A673 (cell line): ENCODE data around the gene NRTN. TPM values are rescaled to one million over a fixed set of nuclear protein-coding genes. Genes with fewer than 3 reads are reported as not detected.
"Not testable (repeated sequence)": the region's sequence is repeated elsewhere in the genome, so short reads cannot be mapped to it uniquely, and the experiment has no call there.

Experiments
- BruUV-seq: library from RNA; stranded (reverse); fragments of 400-500 nt; replicated peaks from 2 replicates; lab custom pipeline; 2021; lab: Mats Ljungman, UMichigan
- CTCF ChIA-PET: fragments of 300-600 bp; sonication (Branson Sonifier 250); formaldehyde crosslinking; loops from one replicate; lab custom pipeline; 2022; ENCODE audit warnings: antibody characterized with exemption; lab: Charles Lee
- POLR2A ChIA-PET: fragments of 300-600 bp; sonication (Branson Sonifier 250); formaldehyde crosslinking; loops from one replicate; lab custom pipeline; 2022; ENCODE audit warnings: antibody characterized with exemption; ENCODE audit not compliant: low non-redundant PET; lab: Charles Lee
- DNase-seq: peaks from one replicate; pipeline ENCODE4 v3.0.0-alpha.2; 2015; ENCODE audit warnings: low spot score
- H3K27ac ChIP-seq: fragments of 200-600 bp; sonication (generic); 2 replicates; pipeline ENCODE4 v1.5.1; 2016; ENCODE audit warnings: mixed run types, low read depth, mild to moderate bottlenecking, mixed read lengths, antibody characterized with exemption, low read length; ENCODE audit not compliant: poor library complexity, severe bottlenecking
- H3K27me3 ChIP-seq: fragments of 200-600 bp; sonication (generic); replicated peaks from 2 replicates; pipeline ENCODE4 v1.6.1; 2017; ENCODE audit warnings: mixed run types, low read depth, mild to moderate bottlenecking, mixed read lengths, antibody characterized with exemption, low read length; ENCODE audit not compliant: insufficient read depth, poor library complexity
- H3K36me3 ChIP-seq: fragments of 200-600 bp; sonication (generic); 2 replicates; pipeline ENCODE4 v1.6.1; 2016; ENCODE audit warnings: mixed run types, mild to moderate bottlenecking, mixed read lengths, antibody characterized with exemption, low read length; ENCODE audit not compliant: insufficient read depth, poor library complexity, severe bottlenecking
- H3K4me1 ChIP-seq: fragments of 200-600 bp; sonication (generic); 2 replicates; pipeline ENCODE4 v1.6.1; 2017; ENCODE audit warnings: mixed run types, mild to moderate bottlenecking, mixed read lengths, antibody characterized with exemption, low read length; ENCODE audit not compliant: insufficient read depth, poor library complexity, severe bottlenecking
- H3K4me3 ChIP-seq: fragments of 200-600 bp; sonication (generic); 2 replicates; pipeline ENCODE4 v1.5.1; 2016; ENCODE audit warnings: low read depth, mixed run types, mild to moderate bottlenecking, mixed read lengths, low read length; ENCODE audit not compliant: poor library complexity, severe bottlenecking
- H3K9me3 ChIP-seq: fragments of 200-600 bp; sonication (generic); 2 replicates; pipeline ENCODE4 v1.6.1; 2016; ENCODE audit warnings: mixed run types, low read depth, mild to moderate bottlenecking, mixed read lengths, antibody characterized with exemption, low read length; ENCODE audit not compliant: poor library complexity, severe bottlenecking
- CTCF ChIP-seq: fragments of 300-800, 200-600 bp; sonication (generic); conservative IDR thresholded peaks from 2 replicates; pipeline ENCODE4 v1.5.1; 2017; ENCODE audit warnings: low read depth, mild to moderate bottlenecking, antibody characterized with exemption, low read length, moderate library complexity, mixed read lengths
- EZH2 ChIP-seq: fragments of 200-600 bp; sonication (generic); IDR thresholded peaks from 2 replicates; pipeline ENCODE4 v1.6.1; 2017; ENCODE audit warnings: borderline replicate concordance, low read depth, mild to moderate bottlenecking, mixed read lengths, antibody characterized with exemption, low read length; ENCODE audit not compliant: poor library complexity, severe bottlenecking
- intact Hi-C: fragments of 100-400 bp; cut with micrococcal nuclease; formaldehyde crosslinking; loops from one replicate; pipeline ENCODE4 v1.10.0; 2022; ENCODE audit not compliant: unreplicated experiment
- total RNA-seq: library from RNA; stranded (reverse); gene quantifications from 2 replicates; pipeline ENCODE4 v1.2.3, GENCODE V29; 2021

NRTN gene
- total RNA-seq, 1 experiment from 2014 or later, result 1.6 TPM

GRCh38 chr19:5843295-5843927 lies 38.5 kb downstream of the NRTN start:
- Histone ChIP-seq H3K4me1 (no peaks in the 10 kb centered on the region), H3K36me3 (no peaks in the 10 kb centered on the region), H3K27me3 (no peaks in the 10 kb centered on the region), H3K27ac (no peak overlapping the region), H3K4me3 (no peak overlapping the region), H3K9me3 (no peaks in the 10 kb centered on the region)
- ChIA-PET POLR2A (no interaction called here), CTCF (interaction anchor here (0.6 kb wide), 1 partner anchor 55 kb away, joined by 5 read pairs; no protein-coding TSS in a partner anchor)
- DNase-seq, result no peak
- intact Hi-C loops, result no loop called here
- no TSS peak for BruUV-seq
- no peak for TF ChIP-seq CTCF
- no peak for TF ChIP-seq EZH2

GRCh38 chr19:5844456-5845433 lies 39.9 kb downstream of the NRTN start:
- CTCF ChIA-PET, result no interaction called here
- H3K4me3 ChIP-seq, result no peak overlapping the region
- no peak overlapping the region for H3K27ac ChIP-seq
- no peaks in the 10 kb centered on the region for H3K36me3 ChIP-seq
- intact Hi-C loops, result no loop called here
- TF ChIP-seq CTCF (no peak), EZH2 (no peak)
- no peaks in the 10 kb centered on the region for H3K4me1 ChIP-seq
- no TSS peak for BruUV-seq
- POLR2A ChIA-PET, result no interaction called here
- no peaks in the 10 kb centered on the region for H3K27me3 ChIP-seq
- no peaks in the 10 kb centered on the region for H3K9me3 ChIP-seq
- DNase-seq, result no peak

- H3K9me3 ChIP-seq, CTCF ChIA-PET, DNase-seq, H3K4me3 ChIP-seq, BruUV-seq, intact Hi-C loops, POLR2A ChIA-PET, H3K27ac ChIP-seq, H3K27me3 ChIP-seq, H3K36me3 ChIP-seq: not testable (repeated sequence)
- H3K4me1 ChIP-seq, result peaks cover 11% of the 10 kb centered on the region
Observed at GRCh38 chr19:5847846-5848245, 43.0 kb downstream of the NRTN start.

GRCh38 chr19:5848621-5849020 lies 43.8 kb downstream of the NRTN start:
- CTCF ChIA-PET, POLR2A ChIA-PET, H3K9me3 ChIP-seq, H3K4me3 ChIP-seq, H3K36me3 ChIP-seq, intact Hi-C loops, H3K27me3 ChIP-seq, H3K27ac ChIP-seq, BruUV-seq, DNase-seq: not testable (repeated sequence)
- H3K4me1 ChIP-seq, result peaks cover 11% of the 10 kb centered on the region
